Measurements from ENCODE around the gene FOXP1.

Gene FOXP1

DNA sequence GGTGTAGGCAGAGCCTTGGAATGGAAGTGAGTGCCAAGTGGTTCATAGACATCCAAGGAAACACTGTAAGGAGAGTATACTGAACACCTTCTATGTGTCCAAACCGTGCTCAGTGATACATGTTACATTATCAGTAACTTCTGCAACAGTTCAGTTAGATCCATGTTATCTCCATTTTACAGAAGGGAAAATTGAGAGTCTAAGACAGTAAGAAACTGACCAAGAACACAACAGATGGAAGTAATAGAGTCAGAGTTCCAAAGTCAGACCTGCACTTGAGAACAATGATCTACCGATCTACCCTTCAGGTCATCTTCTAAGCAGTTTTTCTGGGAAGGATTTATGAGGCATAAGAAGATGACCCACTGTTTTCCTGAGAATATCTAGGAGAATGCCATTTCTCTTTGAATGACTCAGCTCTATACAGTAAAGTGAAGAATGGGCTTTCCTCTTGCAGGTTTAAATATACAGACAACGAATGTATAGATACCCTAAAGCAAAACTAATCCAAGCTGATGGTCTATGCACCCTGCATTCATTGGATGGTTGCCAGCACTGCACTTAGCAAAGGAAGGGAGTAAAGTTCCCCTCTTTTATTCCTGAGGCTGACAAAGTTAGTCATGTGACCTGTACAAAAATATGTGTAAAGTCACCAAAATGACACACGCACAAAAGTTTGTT is 667.0 kb downstream of the FOXP1 start:
- H4K20me1 ChIP-seq (ENCODE audit: low read depth, low read length): no peaks in the 10 kb centered on the region
- H3K4me2 ChIP-seq (ENCODE audit: low read depth, low read length, poor library complexity, severe bottlenecking): no peak overlapping the region
- no peak overlapping the region for H3K9ac ChIP-seq (ENCODE audit: low read length)
- no peak overlapping the region for H2AFZ ChIP-seq (ENCODE audit: low read depth, low read length, severe bottlenecking)
- no peak overlapping the region for H3K27ac ChIP-seq (ENCODE audit: low read depth, low read length)
- H3K27me3 ChIP-seq (ENCODE audit: low read length): no peaks in the 10 kb centered on the region
- no peak for TF ChIP-seq EZH2phosphoT487 (conservative IDR thresholded peaks at IDR 0.05; ENCODE audit: low read length)
- no peak for TF ChIP-seq CTCF (IDR thresholded peaks at IDR 0.05; ENCODE audit: insufficient read depth, low read length, poor library complexity, severe bottlenecking)
- H3K4me3 ChIP-seq (ENCODE audit: insufficient read depth, low read length, poor library complexity, severe bottlenecking): no peak overlapping the region
- H3K9me2 ChIP-seq (replicated peaks; ENCODE audit: insufficient read depth, low read length): no peaks in the 10 kb centered on the region
- no peaks in the 10 kb centered on the region for H3K79me2 ChIP-seq (ENCODE audit: insufficient read depth, low read length)
- no peaks in the 10 kb centered on the region for H3K36me3 ChIP-seq (ENCODE audit: low read length)
- H3K9me3 ChIP-seq (ENCODE audit: insufficient read depth, low read length): no peaks in the 10 kb centered on the region
- no peaks in the 10 kb centered on the region for H3F3A ChIP-seq (ENCODE audit: insufficient read depth)

DNA sequence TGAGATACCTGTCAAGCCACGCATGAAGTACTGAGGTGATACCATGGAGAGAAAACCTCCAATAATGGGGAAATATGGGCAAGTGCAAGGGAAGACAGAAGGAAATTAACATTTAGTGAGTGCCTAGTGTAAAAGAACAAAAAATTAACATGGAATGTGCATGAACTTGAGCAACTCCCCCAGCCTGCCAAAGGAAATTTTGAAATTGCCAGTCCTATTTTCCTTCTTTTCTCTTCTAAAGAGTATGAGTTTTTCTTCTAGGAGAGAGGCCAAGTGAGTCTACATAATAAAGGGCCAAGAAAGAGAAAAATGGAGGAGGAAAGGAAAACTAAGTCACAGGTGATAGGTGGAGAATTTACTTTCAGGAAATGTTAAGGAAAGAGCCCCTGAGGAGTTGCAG is 668.7 kb downstream of the FOXP1 start:
- TF ChIP-seq EZH2phosphoT487 (conservative IDR thresholded peaks at IDR 0.05; ENCODE audit: low read length): no peak
- TF ChIP-seq CTCF (IDR thresholded peaks at IDR 0.05; ENCODE audit: insufficient read depth, low read length, poor library complexity, severe bottlenecking): no peak
- H3K9ac ChIP-seq (ENCODE audit: low read length): no peak overlapping the region
- H3F3A ChIP-seq (ENCODE audit: insufficient read depth): no peaks in the 10 kb centered on the region
- no peaks in the 10 kb centered on the region for H3K9me3 ChIP-seq (ENCODE audit: insufficient read depth, low read length)
- H3K36me3 ChIP-seq (ENCODE audit: low read length): no peaks in the 10 kb centered on the region
- no peaks in the 10 kb centered on the region for H3K9me2 ChIP-seq (replicated peaks; ENCODE audit: insufficient read depth, low read length)
- H4K20me1 ChIP-seq (ENCODE audit: low read depth, low read length): no peaks in the 10 kb centered on the region
- no peak overlapping the region for H3K4me3 ChIP-seq (ENCODE audit: insufficient read depth, low read length, poor library complexity, severe bottlenecking)
- no peaks in the 10 kb centered on the region for H3K79me2 ChIP-seq (ENCODE audit: insufficient read depth, low read length)
- no peaks in the 10 kb centered on the region for H3K27me3 ChIP-seq (ENCODE audit: low read length)
- H3K4me2 ChIP-seq (ENCODE audit: low read depth, low read length, poor library complexity, severe bottlenecking): no peak overlapping the region
- H3K27ac ChIP-seq (ENCODE audit: low read depth, low read length): no peak overlapping the region
- H2AFZ ChIP-seq (ENCODE audit: low read depth, low read length, severe bottlenecking): no peak overlapping the region

GRCh38 chr3:70911719-70912118 is 671.8 kb downstream of the FOXP1 start:
- Histone ChIP-seq H3K9me3 (ENCODE audit: insufficient read depth, low read length) (no peaks in the 10 kb centered on the region), H3F3A (ENCODE audit: insufficient read depth) (no peaks in the 10 kb centered on the region), H3K4me3 (ENCODE audit: insufficient read depth, low read length, poor library complexity, severe bottlenecking) (no peak overlapping the region), H3K4me2 (ENCODE audit: low read depth, low read length, poor library complexity, severe bottlenecking) (no peak overlapping the region), H3K27ac (ENCODE audit: low read depth, low read length) (no peak overlapping the region), H3K27me3 (ENCODE audit: low read length) (no peaks in the 10 kb centered on the region), H4K20me1 (ENCODE audit: low read depth, low read length) (no peaks in the 10 kb centered on the region), H3K36me3 (ENCODE audit: low read length) (no peaks in the 10 kb centered on the region), H3K9me2 (replicated peaks; ENCODE audit: insufficient read depth, low read length) (no peaks in the 10 kb centered on the region), H2AFZ (ENCODE audit: low read depth, low read length, severe bottlenecking) (no peak overlapping the region), H3K79me2 (ENCODE audit: insufficient read depth, low read length) (no peaks in the 10 kb centered on the region), H3K9ac (ENCODE audit: low read length) (no peak overlapping the region)
- TF ChIP-seq EZH2phosphoT487 (conservative IDR thresholded peaks at IDR 0.05; ENCODE audit: low read length) (no peak), CTCF (IDR thresholded peaks at IDR 0.05; ENCODE audit: insufficient read depth, low read length, poor library complexity, severe bottlenecking) (no peak)

Measured in SU-DHL-6 (cell line).